Measurements from ENCODE around the gene BMP7.

Gene BMP7

GRCh38 chr20:57162362-57162652, 104.1 kb downstream of the BMP7 start:
- TF ChIP-seq CTCF (IDR thresholded peaks at IDR 0.05) = no peak

- no peak for TF ChIP-seq CTCF (IDR thresholded peaks at IDR 0.05)
Observed at GRCh38 chr20:57161478-57162361, 104.7 kb downstream of the BMP7 start.

- no peak for TF ChIP-seq CTCF (IDR thresholded peaks at IDR 0.05)
Observed at GRCh38 chr20:57160985-57161384, 105.5 kb downstream of the BMP7 start.

- TF ChIP-seq CTCF (IDR thresholded peaks at IDR 0.05) = no peak
Observed at GRCh38 chr20:57159945-57160610, 106.4 kb downstream of the BMP7 start.

DNA sequence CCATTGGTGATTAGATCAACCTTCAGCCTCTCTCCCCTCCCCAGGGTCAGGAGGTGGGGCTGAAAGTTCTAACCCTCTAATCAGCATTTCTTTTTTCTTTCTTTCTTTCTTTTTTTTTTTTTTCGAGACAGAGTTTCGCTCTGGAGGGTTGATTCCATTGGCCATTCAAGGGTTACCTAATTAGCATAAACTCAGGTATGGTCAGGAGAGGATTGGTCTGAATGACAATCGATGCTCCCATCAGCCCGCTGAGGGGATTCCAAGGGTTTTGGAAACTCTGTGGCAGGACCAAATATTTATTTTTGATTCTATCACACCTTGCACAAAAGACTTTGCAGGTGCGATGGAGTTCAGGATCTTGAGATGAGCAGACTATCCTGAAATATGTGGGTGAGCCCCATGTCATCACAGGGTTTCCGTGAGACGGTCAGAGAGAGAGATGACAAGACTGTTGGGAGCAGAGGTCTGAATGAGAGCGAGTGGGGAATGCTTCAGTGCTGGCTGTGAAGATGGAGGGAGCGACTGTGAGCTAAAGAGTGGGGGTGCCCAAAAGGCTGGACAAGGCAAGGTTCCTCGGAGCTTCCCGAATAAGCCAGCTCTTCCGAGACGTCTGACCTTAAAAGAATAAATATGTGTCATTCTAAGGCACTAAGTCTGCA, 107.1 kb downstream of the BMP7 start:
- no peak for TF ChIP-seq CTCF (IDR thresholded peaks at IDR 0.05)

DNA sequence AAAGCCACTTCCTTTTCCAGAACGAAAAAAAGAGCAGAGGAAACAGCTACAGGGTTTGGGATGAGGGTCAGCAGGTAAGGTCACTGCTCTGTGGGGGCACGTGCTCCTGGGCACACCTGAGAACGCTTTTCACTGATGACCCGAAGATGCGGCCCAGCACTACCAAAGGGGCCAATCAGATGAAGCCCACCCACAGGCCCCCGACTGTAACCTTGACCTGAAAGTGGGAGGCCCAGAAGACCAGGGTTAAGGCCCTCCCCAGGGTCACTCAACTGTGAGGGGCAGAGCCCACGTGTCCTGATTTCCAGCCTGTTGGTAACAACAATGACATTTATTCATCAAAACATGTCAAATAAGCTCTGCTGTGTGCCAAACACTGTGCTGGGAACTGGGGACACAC, 108.0 kb downstream of the BMP7 start:
- no peak for TF ChIP-seq CTCF (IDR thresholded peaks at IDR 0.05)

DNA sequence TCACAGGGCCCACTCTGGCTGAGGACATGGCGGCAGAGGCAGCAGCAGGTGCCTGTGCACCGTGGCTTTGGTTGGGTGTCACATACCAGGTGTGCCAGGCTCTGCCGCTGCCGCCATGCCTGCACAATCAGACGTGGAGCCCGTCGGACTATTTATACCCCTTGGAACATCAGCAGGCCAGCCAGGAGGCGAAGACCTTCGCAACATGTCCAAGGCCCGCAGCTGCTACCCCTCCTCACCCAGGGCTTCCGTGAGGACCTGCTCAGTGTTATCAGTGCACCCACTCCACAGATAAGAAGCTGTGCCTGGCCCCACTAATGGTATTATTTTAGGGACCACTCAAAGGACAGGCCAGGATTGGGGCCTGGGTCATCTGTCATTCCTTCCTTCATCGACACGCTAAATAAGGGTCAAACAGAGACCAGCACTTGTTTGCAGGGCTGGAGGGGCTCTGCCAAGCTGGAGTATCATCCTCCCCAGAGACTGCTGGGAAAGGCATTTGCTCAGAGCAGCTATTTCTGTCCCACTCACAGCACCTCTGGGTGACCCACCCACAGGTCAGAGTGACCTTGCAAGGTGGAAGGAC, 109.2 kb downstream of the BMP7 start:
- TF ChIP-seq CTCF (IDR thresholded peaks at IDR 0.05) = no peak

All from LNCAP (cell line).